HPDE6-E6E7 (cell line): Measurements from ENCODE around the gene NANOS2.

Experiments
- DNase-seq: peaks from one replicate; pipeline ENCODE4 v3.0.0; 2011; ENCODE audit warnings: missing footprints; ENCODE audit errors: extremely low spot score

NANOS2 gene

DNA sequence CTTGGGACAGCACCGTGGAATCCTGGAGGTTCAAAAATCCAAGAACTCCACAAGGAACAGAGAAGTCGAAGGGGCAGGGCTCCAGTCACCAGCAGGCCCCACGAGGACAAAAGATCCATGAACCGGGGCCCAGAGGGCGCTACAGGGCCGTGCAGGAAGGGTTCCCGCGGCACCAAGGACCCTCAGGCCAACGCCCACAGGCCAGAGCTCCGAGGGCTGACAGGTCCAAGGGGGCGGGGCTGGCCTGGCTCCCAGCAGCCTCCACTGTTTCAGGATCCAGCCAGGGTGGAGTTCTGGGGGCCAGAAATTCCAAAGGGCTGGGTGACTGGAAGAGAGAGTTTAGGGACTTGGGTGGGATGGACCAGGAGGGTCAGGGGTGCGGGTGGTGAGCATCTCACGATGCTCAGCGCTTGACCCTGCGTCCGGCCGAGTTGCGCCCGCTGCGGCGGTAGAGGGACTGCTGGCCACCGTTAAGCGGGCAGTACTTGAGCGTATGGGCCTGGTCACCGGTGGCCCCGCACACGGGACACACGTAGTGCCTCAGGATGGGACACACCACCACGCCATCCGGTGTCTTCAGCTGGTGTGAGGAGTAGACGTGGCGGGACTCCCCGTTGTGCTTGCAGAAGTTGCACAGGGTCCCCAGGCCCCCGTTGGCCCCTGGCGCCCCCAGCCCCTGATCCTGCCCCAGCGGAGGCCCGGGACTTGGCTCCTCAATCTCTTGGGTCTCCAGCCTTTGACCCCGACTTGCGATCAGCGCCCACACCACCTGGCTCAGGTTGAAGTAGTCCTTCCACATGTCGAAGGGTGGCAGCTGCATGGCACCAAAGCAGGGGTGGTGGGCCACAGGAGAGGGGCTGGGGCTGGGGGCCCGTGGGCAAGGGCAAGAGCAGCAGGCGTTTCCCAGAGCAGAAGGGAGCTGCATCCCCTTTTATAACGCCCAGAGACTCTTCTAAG, at the start of gene NANOS2:
Gene NANOS2 (minus strand): TSS at position 905 of the 957 bp plus-strand sequence. CDS start 85 bp downstream, at position 820.
- DNase-seq: no peak

DNA sequence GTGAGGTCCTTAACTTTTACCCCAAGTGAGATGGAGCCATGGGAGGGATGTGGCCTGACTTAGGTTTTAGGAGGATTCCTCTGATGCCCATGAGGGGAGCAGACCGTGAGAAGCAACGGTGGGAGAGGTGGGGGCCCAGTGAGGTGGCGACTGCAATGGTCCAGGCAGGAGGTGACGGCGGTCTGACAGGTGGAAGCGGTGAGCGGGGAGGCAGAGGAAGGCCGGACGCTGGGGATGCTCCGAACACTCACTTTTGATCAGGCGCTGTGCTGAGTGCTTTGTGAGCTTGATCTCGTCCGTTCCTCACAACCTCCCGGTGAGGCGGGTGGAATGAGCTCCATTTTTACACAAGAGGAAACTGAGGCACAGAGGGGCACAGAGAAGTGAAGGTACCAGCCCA, 47.4 kb upstream of the NANOS2 start:
- no peak for DNase-seq

DNA sequence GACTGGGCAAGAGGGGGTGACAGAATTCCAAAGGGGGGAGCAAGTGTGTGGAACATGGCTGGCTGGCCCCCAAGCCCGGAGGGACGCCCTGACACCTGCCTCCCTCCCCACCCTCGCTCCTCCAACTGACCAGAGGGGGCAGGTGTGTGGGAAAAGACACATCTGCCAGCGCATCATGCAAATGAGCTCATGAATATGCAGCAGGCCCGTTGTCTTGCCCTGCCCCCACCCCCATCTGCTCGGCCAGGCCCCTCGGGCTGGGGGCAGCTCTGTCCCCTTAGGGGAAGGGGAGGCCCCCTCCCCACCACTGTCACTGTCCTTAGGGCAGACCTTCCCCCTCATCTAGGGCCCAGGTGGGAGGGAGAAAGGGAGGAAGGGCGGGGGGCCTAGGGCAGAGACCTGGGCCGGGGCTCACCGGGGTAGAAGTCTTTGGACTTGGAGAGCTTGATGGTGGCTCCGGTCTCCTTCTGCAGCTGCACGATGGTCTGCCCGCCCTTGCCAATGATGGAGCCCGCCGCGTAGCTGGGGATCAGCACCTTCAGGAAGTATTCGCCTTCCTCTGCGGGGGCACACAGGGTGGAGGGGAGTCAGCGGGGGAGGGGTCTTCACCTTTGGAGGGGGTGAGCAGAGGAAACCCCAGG, 46.1 kb upstream of the NANOS2 start:
- DNase-seq: no peak

DNA sequence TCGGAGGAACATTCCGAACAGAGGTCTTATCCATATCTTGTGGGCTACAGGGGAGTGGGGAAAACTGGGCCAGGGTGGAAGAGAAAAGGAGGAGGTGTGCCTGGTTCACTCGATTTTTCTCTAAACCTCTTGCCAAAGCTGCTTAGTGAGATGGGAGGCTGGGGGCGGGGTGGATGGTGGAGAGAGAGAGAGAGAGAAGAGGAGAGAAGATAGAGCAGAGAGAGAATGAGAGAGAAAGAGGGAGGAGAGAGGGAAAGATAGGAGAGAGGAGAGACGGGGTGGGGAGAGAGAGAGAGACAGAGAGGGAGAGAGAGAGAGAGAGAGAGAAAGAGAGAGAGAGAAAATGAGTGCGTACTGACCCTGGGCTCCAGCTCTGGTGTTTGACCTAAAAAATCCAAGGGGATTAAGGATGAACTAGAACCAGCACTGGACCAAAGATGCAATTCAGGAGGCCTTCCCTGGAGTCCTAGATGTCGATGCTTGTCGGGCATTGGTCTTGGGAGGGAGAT, 45.0 kb upstream of the NANOS2 start:
- no peak for DNase-seq

DNA sequence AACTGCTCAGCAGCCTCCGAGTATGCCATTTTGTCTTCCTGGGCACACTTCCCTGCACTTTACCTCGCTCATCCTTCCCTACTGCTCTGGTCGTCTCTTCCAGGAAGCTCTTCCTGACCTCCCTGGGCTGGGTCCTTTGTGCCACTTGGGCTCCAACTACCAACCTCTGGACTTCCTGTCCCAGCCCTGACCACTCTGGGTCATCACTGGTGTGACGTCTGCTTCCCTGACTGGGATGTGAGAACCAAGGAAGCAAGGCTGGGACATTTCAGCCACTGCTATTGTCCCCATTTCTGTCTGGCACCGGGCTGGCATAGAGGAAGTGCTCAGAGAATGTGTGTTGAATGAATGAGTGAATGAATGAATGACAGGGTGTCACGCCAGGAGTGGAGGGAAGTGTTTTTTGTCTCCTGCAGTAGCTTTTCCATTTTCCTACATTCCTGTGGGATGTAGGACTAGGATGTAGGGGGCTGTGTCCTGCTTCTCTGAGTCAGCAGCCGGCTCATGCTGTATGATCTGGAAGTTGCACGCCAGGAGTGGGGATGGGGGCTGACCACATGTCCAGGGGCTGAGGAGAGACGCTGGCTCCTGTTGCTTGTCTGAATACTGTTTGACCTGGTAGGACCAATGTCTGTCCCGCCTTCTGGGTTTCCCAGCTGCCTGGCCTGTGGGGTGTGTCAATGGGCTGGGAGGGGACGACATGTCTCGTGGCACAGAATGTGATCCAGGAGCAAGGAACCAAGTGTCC, 44.4 kb upstream of the NANOS2 start:
- no peak for DNase-seq

DNA sequence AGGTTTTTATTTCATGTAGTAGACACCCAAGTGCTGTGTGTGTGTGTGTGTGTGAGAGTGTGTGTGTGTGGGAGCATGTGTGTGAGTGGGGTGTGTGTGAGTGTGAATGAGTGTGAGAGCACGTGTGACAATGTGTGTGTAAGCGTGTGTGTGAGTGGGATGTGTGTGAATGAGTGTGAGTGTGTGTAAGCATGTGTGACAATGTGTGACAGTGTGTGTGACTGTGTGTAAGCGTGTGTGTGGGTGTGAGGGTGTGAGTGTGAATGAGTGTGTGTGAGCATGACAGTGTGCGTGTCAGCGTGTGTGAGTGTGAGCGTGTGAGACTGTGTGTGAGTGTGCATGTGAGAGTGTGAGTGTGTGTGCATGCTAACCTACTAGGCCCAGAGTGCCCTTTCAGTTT, 43.7 kb upstream of the NANOS2 start:
- DNase-seq: no peak

DNA sequence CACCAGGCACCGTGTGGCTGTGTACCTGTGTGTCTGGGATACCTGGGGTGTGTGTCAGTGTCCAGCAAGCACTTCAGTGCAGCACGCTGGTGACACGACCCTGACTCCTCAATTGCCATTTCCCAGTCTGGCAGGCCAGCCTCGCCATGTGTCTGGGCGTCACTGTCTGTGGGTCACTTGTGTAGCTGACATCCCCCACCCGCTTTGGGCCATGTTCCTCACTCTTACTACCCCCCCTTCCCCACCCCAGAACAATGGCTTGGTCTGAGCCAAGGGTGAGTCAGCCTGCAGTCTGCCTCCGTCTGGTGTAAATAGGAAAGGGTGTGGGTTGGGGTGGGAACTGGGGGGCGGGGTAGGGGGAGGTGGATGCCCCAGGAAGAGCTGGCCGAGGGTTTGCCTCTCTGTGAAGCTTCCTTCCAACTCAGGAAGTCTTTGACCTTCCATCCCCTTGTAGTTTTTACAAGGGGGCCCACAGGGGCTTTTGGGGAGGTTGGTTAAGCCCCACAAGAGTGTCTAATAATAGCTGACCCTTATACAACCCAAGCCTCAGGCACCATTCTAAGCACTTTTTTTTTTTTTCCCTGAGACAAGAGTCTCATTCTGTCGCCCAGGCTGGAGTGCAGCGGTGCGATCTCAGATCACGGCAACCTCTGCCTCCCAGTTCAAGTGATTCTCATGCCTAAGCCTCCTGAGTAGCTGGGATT, 41.5 kb upstream of the NANOS2 start:
- peak; percentile 81 for DNase-seq

DNA sequence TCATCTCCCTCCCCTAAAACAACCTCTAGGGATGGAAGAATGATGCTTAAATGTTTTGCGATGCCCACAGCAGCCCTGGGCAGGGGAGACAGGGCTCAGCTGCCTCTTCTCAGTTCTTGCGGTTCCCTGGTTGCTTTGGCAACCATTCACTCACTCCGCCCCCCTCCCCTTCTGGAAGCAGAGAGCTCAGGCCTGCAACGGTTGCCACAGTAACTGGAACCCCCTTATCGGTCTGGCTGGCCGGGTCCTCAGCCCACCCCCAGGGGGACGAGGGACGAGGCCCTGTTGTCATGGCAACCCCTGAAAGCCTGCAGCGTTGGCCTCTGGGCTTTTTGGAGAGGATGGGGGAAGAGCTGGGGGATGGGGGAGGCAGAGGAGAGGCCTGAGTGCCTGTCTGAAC, 39.6 kb upstream of the NANOS2 start:
- no peak for DNase-seq

DNA sequence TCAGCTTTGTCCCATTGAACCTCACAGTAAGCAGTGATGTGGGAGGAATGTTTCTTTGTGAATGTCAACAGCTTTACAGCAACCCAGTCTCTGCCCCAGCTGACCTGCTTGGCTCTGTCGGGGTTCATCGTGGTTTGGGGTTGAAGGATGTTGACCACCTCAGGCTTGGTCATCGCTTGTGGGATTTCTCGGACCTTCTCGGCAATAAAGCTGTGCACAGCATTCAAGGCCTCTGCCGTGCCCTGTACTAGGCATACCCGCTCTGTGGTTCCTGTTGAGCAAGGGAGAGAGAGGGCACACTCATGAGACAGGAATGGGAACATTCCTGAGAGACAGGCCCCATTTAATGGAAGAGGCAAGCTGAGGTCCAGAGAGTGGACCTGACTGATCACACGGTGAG, 39.1 kb upstream of the NANOS2 start:
- DNase-seq: no peak

DNA sequence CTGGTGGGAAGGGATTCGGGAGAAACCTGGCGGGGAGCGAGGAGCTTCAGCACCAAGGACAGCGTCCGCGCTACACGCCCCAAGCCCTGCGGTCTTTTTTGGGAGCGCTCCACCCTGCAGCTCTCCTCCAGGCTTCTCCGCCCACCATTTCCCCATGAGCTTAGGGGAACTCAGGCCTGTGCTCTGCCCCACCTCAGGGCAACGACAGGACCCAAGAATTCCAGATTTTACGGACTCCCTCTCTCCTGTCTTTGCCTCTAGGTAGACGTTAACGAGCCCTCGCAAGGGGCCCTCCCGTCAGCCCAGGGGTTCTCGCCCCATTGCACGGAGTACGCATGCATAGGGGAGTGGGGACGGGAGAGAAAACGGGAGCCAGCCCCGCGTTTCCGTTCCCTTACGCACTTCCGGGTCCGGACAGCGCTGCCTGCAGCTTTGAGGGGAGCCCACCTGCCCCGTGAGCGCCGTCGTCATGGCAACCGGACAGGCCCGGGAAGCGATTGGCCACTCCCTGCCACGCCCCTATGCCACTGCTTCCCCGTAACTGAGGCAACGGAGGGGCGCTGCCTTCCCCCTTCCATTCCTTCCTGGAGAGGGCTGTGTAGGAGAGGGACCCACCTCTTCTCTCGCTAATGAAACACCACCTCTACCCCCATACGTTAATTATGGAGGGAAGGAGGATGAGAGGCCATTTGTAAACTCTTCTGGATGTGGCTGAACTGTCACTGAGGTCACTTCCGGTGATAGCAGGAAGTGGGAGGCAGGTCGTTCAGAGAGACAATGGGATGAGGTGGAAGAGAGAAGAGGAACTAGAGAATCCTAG, 38.3 kb upstream of the NANOS2 start:
- DNase-seq: peak; percentile 64

DNA sequence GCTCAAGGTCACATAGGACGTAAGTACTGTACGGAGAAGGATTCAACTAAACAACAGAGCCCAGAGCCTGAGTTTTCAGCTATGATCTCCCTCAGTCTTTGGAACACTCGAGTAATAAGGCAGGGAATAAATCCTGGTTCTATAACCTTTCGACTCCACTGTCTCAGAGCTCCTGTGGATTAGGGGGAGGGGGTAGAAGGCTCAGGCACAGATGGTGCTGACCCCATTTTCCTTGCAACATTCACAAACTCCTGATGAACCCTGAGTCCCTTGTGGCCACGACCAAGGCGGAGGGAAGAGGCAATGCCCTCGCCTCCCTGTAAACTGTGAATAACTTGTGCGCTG, 37.7 kb upstream of the NANOS2 start:
- DNase-seq: no peak

DNA sequence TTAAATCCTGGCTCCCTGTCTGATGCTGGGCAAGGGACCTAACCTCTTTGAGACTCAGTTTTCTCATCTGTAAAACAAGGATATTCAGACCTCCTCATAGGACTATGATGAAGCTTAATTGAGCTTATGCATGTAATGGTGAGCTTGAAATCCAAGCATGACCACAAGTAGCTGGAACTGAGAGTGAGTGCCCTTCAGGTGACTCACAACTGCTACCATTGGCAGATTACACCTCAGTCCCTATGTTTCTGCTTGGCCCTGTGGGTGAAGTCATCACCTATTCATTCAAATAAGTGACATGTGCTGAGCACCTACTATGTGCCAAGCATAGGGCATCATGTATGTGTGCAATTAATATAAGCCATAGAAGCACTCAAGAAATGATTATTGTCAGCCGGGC, 33.3 kb upstream of the NANOS2 start:
- no peak for DNase-seq

DNA sequence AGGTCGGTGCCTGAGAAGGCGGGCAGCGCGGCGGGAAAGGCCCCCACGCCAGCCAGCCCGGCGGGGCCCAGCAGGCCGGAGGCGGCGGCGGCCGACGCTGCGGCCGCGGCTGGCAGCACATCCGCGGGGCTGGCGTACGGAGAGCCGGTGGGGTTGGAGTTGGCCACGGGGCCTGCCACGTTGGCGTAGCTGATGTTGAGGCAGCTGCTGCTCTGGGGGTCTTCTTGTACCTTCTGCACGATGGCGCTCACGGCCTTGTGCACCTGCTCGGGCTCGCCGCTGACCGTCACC, 25.9 kb upstream of the NANOS2 start:
- DNase-seq: no peak

DNA sequence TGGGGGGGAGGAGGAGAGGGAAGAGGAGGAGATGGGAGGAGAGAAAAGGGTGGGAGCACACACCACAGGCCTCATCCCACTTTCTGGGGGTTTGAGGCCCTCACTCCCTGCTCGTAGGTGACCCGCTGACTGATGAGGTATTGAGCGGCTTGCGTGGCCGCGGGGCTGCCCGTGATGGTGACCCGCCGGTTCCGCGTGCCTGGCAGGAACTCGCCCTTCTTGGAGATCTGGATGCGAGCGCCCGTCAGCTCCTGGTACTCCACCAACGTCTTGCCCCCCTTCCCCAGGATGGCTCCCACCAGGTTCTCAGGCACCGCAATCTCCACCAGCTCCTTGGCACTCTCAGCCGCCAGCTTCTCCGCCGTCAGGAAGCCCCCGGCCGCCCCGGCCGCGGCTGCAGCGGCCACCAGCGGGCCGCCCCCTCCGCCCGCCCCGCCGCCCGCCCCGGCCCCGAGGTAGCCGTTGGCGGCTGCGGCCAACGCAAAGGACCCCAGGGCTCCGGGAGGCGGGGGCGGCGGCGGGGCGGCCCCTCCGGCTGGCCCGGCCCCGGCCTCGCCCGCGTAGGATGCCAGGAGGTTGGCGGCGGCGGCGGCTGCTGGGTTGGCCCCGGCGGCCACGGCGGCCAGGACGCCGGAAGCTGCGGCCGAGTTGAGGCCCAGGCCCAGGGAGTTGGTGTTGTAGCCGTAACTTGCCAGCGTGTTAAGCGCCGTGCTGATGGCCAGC, 25.4 kb upstream of the NANOS2 start:
- DNase-seq: no peak

DNA sequence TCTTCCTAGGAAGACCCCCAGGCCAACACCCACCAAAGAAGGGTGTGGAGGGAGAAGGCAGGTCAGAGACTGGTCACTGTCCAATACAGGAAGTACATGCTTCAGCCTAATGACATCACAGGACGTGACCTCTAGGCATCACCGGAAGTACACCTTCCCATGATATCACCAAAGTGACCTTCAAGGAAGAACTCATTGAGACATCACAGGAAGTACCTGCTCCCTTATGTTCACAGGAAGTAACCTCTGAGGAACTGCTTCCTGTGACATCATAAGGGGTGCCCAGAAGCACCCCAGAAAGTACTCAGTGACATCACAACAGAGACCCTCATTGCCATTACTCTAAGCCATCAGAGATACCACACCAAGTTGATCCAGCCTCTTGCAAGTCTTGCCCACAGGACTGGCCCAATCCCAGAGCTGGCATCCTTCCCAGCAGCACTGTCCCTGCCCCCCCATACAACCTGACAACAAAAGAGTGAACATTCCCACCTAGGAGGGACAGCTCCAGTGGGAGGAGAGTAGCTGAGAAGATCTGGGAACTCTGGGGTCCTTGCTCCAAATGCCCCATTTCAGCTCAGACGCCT, 24.2 kb upstream of the NANOS2 start:
- DNase-seq: no peak

DNA sequence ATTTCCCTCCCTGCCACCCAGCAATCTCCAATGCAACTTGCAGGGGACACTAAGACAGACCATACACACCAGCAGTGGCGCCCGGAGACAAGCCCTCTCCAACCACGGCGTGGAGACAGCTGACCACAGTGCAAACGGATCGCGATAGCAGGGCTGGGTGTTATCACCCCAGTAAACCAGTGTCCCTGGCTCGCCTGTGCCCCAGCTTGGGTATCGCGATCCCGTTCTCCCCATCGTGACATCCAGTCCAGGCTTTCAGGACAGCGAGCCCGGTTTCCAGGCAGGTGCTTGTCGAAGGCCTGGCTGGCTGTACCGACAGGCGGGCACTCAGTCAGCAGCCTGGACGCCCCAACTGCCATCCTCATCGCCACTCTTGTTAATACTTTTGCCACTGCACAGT, 20.7 kb upstream of the NANOS2 start:
- DNase-seq: no peak

DNA sequence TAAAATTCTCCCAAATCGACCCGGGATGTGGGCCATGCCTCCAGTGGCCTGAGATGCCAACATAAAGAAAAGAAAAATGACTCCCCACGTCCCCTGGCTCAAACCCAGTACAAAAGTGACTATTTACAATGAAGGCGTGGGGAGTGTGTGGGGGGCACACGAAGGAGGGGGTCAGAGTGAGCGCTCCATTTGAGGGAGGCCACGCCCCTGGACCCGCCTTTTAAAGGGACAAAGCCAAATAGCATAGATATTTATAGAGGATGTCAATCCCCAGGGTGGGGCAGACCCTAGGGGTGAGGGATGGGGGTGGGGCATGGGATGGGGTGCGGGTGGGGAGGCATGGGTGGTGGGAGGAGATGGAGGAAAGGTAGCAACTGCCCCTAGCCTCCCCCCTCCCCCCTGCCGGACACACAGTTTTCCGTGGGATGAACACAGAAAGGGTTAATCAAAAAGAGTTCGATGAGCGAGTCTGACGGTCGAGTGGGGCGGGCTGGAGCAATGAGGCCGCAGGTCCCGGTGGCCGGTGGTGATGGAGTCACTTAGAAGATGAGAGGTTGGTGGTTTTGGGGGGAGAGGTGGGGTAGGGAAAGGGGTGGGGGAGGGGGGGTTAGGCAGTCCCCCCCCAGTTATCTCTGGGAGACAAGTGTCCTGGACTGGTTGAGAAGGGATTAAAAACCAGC, 20.1 kb upstream of the NANOS2 start:
- no peak for DNase-seq

DNA sequence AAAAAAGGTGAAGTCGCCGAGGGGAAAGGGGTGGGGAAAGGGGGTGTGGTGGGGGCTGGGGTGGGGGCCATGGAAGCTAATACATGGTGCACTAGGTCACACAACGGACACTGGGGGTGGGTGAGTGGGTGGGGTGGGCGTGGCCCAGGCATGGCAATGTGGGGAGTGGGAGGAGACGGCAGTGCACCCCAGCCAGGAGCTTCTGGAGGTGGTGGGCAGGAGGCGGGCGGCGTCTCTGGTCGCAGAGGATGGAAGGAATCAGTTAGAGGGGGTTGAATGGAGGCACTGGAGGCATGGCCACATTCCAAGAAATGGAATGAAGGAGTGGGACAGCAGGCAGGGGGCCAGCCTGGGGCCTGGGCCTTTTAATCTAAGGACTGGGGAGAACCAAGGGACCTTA, 19.2 kb upstream of the NANOS2 start:
- DNase-seq: no peak

DNA sequence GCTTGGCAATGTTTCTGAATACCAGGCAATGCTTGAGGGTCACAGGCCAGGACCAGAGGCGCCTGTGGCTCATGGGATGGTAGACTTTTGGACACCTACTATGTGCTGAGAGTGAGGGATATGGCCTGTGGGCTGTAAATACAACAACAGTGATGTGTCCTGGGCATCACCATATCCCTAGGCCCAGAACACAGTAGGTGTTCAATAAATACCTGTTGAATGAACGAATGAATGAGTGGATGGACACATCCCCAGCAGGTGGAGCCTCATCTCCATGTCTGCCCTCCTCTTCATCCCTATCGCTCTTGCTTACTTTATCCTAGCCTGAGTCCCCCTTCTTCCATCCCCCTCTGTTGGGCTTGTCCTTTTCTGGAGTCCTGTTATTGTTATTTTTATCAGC, 16.5 kb upstream of the NANOS2 start:
- DNase-seq: no peak
